GM23338 (cell line): Measurements from ENCODE around the gene ITGA8. TPM values are rescaled to one million over a fixed set of nuclear protein-coding genes. Genes with fewer than 3 reads are reported as not detected.

Experiments
- ATAC-seq: fragments of 200-7000 bp; cut with Tn5 transposase; 3 replicates; pipeline ENCODE4 v1.9.1; 2020
- DNase-seq: peaks from one replicate; pipeline ENCODE4 v3.0.0-alpha.2; 2015; ENCODE audit warnings: low spot score
- H2AFZ ChIP-seq: fragments of 200-600 bp; sonication (generic); 2 replicates; pipeline ENCODE4 v1.8.0; 2016; ENCODE audit warnings: antibody characterized with exemption, mild to moderate bottlenecking, moderate library complexity
- H3F3A ChIP-seq: fragments of 200-600 bp; sonication (generic); replicated peaks from 2 replicates; pipeline ENCODE4 v1.8.0; 2017; ENCODE audit warnings: antibody characterized with exemption, mixed run types, low read depth
- H3K27ac ChIP-seq: fragments of 200-600 bp; sonication (generic); 2 replicates; pipeline ENCODE4 v1.6.1; 2016; ENCODE audit warnings: low read depth
- H3K27me3 ChIP-seq: fragments of 200-600 bp; sonication (generic); 2 replicates; pipeline ENCODE4 v1.8.0; 2016; ENCODE audit warnings: mild to moderate bottlenecking, mixed run types, moderate library complexity; ENCODE audit not compliant: insufficient read depth
- H3K36me3 ChIP-seq: fragments of 200-600 bp; sonication (generic); 2 replicates; pipeline ENCODE4 v1.8.0; 2016; ENCODE audit warnings: mild to moderate bottlenecking; ENCODE audit not compliant: insufficient read depth
- H3K4me1 ChIP-seq: fragments of 200-600 bp; sonication (generic); 2 replicates; pipeline ENCODE4 v1.8.0; 2016; ENCODE audit warnings: mild to moderate bottlenecking, moderate library complexity; ENCODE audit not compliant: insufficient read depth
- H3K4me2 ChIP-seq: fragments of 200-600 bp; sonication (generic); 2 replicates; pipeline ENCODE4 v1.7.1; 2017; ENCODE audit warnings: mixed run types
- H3K4me3 ChIP-seq: fragments of 200-600 bp; sonication (generic); 2 replicates; pipeline ENCODE4 v1.6.1; 2016; ENCODE audit warnings: mixed run types
- H3K79me2 ChIP-seq: fragments of 200-600 bp; sonication (generic); replicated peaks from 2 replicates; pipeline ENCODE4 v1.8.0; 2017; ENCODE audit warnings: mild to moderate bottlenecking; ENCODE audit not compliant: insufficient read depth
- H3K9me2 ChIP-seq: fragments of 200-600 bp; sonication (generic); 2 replicates; pipeline ENCODE4 v1.8.0; 2017; ENCODE audit not compliant: insufficient read depth
- H4K20me1 ChIP-seq: fragments of 200-600 bp; sonication (generic); replicated peaks from 2 replicates; pipeline ENCODE4 v1.8.0; 2017; ENCODE audit warnings: mild to moderate bottlenecking; ENCODE audit not compliant: insufficient read depth
- H3K27ac Mint-ChIP-seq: 2 replicates; pipeline ENCODE4 v1.8.0; 2020; ENCODE audit warnings: inconsistent platforms, mild to moderate bottlenecking, moderate library complexity, mixed read lengths
- H3K27me3 Mint-ChIP-seq: 3 replicates; pipeline ENCODE4 v1.8.0; 2022; ENCODE audit warnings: low read depth, mild to moderate bottlenecking, moderate library complexity, mixed read lengths, inconsistent platforms; ENCODE audit not compliant: insufficient read depth, poor library complexity
- H3K36me3 Mint-ChIP-seq: 3 replicates; pipeline ENCODE4 v1.8.0; 2021; ENCODE audit warnings: low read depth, mild to moderate bottlenecking, inconsistent platforms, moderate library complexity, mixed read lengths
- H3K4me1 Mint-ChIP-seq: 3 replicates; pipeline ENCODE4 v1.8.0; 2020; ENCODE audit warnings: mild to moderate bottlenecking, inconsistent platforms, mixed read lengths
- H3K4me3 Mint-ChIP-seq: 3 replicates; pipeline ENCODE4 v1.8.0; 2021; ENCODE audit warnings: moderate library complexity, mild to moderate bottlenecking, inconsistent platforms, mixed read lengths
- H3K9me3 Mint-ChIP-seq: 3 replicates; pipeline ENCODE4 v1.8.0; 2020; ENCODE audit warnings: moderate library complexity, mild to moderate bottlenecking, inconsistent platforms, mixed read lengths
- CREB1 ChIP-seq: fragments of 250-450 bp; sonication (Bioruptor Pico); IDR thresholded peaks from 2 replicates; pipeline ENCODE4 v1.5.0; 2020; ENCODE audit warnings: low read depth, mild to moderate bottlenecking, moderate library complexity
- EZH2 ChIP-seq: fragments of 200-600 bp; sonication (generic); IDR thresholded peaks from one replicate; pipeline ENCODE4 v1.8.0; 2017; ENCODE audit warnings: antibody characterized with exemption, mild to moderate bottlenecking, low read depth; ENCODE audit not compliant: unreplicated experiment
- EZH2phosphoT487 ChIP-seq: fragments of 200-600 bp; sonication (generic); IDR thresholded peaks from one replicate; pipeline ENCODE4 v1.8.1; 2018; ENCODE audit warnings: antibody characterized with exemption; ENCODE audit not compliant: unreplicated experiment
- STAT1 ChIP-seq: IDR thresholded peaks from one replicate; pipeline ENCODE4 v1.6.1; 2016; ENCODE audit warnings: antibody characterized with exemption; ENCODE audit not compliant: unreplicated experiment
- ZNF114 ChIP-seq: fragments of 250-450 bp; sonication (Bioruptor Pico); IDR thresholded peaks from 2 replicates; pipeline ENCODE4 v1.5.0; 2020; ENCODE audit warnings: mild to moderate bottlenecking, moderate library complexity
- ZNF331 ChIP-seq: fragments of 250-450 bp; sonication (Bioruptor Pico); IDR thresholded peaks from 2 replicates; pipeline ENCODE4 v1.5.0; 2020; ENCODE audit warnings: low read depth, mild to moderate bottlenecking, moderate library complexity
- polyA plus RNA-seq: library from polyadenylated mRNA; unstranded; fragments of >200 nt; fragmentation: Nextera tagmentation; extraction: Ambion mirVana; gene quantifications from 2 replicates; pipeline ENCODE4 v1.2.1, GENCODE V29; 2016
- total RNA-seq: library from RNA; depleted of rRNA; stranded (reverse); fragments of >200 nt; shearing (Covaris generic); gene quantifications from 2 replicates; pipeline ENCODE4 v1.2.3, GENCODE V29; 2014
- TF ChIP-seq, protein P1 (sequence below): fragments of 250-450 bp; sonication (Bioruptor Pico); IDR thresholded peaks from 2 replicates; pipeline ENCODE4 v1.5.0; 2020; ENCODE audit warnings: mild to moderate bottlenecking, moderate library complexity

ITGA8 gene
- total and polyA plus RNA-seq, 2 experiments from 2014 or later: not detected

DNA sequence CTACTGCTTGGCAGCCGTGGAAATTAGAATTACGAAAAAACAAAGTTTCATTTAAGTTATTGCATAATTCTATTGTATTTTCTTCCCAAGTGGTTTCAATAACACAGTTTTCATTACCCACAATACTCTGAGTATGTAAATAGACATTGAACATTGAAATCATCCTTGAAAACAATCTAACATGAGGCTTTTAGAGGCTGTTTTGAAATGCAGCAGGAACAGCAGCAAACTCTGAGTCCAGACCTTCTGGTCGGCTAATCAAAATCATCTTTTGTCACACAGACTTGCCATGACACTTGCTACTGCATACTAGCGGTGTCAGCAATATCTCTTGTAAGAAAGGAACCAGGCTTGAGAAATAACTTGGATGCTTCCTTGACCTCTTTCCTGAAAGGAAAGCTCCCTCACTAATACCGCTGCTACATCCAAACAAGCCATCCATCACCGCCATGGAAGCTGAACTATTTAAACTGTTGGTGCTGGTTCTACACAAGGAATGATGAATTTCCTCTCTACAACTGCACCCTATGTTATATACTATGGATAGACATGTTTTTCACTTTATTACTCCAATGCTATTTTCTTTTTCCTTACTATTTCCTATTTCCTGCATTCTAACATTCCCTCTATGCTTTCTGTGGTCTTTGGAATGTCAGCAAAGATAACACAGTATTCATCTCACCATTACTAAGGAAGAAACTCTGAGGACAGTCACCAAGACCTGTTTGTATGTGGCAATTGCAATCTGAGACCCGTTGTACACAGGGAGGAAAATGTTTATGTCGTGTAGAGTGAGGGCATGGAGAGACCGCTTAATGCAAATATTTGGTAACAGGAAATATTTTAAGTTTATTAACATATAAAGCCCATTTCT lies 130.8 kb downstream of the ITGA8 start:
- no peak overlapping the region for H3K27ac ChIP-seq
- DNase-seq (no peak), ATAC-seq (no peak)
- H3K9me2 ChIP-seq: no peaks in the 10 kb centered on the region
- H3K4me1 ChIP-seq: no peaks in the 10 kb centered on the region
- H3K4me3 ChIP-seq: no peak overlapping the region
- no peaks in the 10 kb centered on the region for H3F3A ChIP-seq
- H3K36me3 ChIP-seq: no peaks in the 10 kb centered on the region
- TF ChIP-seq EZH2 (no peak), EZH2phosphoT487 (no peak), CREB1 (CRISPR knock-in tag) (no peak), STAT1 (no peak), ZNF114 (no peak), ZNF331 (CRISPR knock-in tag) (no peak)
- TF ChIP-seq, protein P1, sequence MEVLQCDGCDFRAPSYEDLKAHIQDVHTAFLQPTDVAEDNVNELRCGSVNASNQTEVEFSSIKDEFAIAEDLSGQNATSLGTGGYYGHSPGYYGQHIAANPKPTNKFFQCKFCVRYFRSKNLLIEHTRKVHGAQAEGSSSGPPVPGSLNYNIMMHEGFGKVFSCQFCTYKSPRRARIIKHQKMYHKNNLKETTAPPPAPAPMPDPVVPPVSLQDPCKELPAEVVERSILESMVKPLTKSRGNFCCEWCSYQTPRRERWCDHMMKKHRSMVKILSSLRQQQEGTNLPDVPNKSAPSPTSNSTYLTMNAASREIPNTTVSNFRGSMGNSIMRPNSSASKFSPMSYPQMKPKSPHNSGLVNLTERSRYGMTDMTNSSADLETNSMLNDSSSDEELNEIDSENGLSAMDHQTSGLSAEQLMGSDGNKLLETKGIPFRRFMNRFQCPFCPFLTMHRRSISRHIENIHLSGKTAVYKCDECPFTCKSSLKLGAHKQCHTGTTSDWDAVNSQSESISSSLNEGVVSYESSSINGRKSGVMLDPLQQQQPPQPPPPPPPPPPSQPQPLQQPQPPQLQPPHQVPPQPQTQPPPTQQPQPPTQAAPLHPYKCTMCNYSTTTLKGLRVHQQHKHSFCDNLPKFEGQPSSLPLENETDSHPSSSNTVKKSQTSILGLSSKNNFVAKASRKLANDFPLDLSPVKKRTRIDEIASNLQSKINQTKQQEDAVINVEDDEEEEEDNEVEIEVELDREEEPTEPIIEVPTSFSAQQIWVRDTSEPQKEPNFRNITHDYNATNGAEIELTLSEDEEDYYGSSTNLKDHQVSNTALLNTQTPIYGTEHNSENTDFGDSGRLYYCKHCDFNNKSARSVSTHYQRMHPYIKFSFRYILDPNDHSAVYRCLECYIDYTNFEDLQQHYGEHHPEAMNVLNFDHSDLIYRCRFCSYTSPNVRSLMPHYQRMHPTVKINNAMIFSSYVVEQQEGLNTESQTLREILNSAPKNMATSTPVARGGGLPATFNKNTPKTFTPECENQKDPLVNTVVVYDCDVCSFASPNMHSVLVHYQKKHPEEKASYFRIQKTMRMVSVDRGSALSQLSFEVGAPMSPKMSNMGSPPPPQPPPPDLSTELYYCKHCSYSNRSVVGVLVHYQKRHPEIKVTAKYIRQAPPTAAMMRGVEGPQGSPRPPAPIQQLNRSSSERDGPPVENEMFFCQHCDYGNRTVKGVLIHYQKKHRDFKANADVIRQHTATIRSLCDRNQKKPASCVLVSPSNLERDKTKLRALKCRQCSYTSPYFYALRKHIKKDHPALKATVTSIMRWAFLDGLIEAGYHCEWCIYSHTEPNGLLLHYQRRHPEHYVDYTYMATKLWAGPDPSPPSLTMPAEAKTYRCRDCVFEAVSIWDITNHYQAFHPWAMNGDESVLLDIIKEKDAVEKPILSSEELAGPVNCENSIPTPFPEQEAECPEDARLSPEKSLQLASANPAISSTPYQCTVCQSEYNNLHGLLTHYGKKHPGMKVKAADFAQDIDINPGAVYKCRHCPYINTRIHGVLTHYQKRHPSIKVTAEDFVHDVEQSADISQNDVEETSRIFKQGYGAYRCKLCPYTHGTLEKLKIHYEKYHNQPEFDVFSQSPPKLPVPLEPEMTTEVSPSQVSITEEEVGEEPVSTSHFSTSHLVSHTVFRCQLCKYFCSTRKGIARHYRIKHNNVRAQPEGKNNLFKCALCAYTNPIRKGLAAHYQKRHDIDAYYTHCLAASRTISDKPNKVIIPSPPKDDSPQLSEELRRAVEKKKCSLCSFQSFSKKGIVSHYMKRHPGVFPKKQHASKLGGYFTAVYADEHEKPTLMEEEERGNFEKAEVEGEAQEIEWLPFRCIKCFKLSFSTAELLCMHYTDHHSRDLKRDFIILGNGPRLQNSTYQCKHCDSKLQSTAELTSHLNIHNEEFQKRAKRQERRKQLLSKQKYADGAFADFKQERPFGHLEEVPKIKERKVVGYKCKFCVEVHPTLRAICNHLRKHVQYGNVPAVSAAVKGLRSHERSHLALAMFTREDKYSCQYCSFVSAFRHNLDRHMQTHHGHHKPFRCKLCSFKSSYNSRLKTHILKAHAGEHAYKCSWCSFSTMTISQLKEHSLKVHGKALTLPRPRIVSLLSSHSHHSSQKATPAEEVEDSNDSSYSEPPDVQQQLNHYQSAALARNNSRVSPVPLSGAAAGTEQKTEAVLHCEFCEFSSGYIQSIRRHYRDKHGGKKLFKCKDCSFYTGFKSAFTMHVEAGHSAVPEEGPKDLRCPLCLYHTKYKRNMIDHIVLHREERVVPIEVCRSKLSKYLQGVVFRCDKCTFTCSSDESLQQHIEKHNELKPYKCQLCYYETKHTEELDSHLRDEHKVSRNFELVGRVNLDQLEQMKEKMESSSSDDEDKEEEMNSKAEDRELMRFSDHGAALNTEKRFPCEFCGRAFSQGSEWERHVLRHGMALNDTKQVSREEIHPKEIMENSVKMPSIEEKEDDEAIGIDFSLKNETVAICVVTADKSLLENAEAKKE (CRISPR knock-in tag): no peak
- no peak overlapping the region for H2AFZ ChIP-seq
- Mint-ChIP-seq H3K4me1 (no peaks in the 10 kb centered on the region), H3K27ac (no peak overlapping the region), H3K27me3 (no peaks in the 10 kb centered on the region), H3K9me3 (peaks cover 3% of the 10 kb centered on the region; the same call in 1 of the 3 replicates), H3K36me3 (no peaks in the 10 kb centered on the region; the same call in 2 of the 3 replicates), H3K4me3 (no peak overlapping the region)
- no peak overlapping the region for H3K4me2 ChIP-seq
- no peaks in the 10 kb centered on the region for H3K79me2 ChIP-seq
- H4K20me1 ChIP-seq: no peaks in the 10 kb centered on the region
- H3K27me3 ChIP-seq: no peaks in the 10 kb centered on the region
